ENCODE results near the gene ATIC.
"Not testable (repeated sequence)": the region's sequence is repeated elsewhere in the genome, so short reads cannot be mapped to it uniquely, and the experiment has no call there.

The ATIC gene

DNA sequence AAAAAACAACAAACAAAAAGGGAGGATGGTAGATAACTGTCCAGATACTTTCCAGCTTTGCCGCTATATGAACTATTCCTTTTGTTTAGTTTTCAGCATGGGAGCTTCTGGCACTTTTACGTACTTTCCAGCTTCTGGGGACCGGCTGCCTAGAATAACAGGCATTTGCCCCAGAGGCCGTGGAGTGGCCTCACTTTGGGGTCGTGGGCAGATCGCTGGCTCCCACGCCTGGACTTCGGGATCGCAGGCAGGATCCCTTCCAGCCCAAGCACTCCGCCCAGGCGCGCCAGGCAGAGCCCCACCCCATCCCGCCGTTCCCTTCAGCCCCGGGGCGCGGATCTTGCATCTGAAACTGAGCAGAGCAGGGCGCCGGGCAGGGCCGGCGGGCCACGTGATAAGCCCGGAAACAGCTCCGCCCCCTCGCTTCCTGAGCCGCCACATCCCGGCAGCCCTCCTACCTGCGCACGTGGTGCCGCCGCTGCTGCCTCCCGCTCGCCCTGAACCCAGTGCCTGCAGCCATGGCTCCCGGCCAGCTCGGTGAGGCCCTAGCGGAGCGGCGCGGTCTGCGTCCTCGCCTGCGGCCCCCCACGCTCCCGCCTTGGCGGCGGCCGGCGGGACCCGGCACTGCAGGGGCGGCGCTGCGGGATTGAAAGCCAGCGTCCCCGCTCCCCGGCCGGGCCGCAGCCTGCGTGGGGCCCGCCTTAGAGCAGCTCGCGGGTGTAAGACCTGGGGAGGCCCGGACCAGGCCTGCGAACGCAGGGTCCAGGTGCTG is at the start of gene ATIC:
TSS of gene ATIC (plus strand) at position 435 of the 772 bp plus-strand sequence. CDS start at position 519, 84 bp downstream.
- DNase-seq: peak; percentile 94

DNA sequence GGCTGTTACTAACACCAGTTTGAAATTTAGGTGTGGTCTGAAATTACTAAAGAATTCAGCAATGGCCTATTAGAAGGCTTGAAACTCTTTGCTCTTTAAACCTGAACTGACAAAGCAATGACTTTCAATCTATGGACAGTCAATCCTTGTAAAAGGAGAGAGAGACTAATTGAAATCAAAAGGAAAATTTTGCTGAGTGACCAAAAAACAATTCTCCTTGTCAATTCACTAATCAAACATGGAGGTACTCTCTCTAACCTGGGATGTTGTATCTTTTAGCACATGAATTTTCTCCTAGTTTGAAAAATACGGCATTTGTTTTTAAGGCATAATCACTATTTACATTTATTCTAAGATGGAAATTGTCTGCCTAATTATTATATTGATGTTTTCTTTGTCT is 49.6 kb upstream of the ATIC start:
- no peak for DNase-seq

DNA sequence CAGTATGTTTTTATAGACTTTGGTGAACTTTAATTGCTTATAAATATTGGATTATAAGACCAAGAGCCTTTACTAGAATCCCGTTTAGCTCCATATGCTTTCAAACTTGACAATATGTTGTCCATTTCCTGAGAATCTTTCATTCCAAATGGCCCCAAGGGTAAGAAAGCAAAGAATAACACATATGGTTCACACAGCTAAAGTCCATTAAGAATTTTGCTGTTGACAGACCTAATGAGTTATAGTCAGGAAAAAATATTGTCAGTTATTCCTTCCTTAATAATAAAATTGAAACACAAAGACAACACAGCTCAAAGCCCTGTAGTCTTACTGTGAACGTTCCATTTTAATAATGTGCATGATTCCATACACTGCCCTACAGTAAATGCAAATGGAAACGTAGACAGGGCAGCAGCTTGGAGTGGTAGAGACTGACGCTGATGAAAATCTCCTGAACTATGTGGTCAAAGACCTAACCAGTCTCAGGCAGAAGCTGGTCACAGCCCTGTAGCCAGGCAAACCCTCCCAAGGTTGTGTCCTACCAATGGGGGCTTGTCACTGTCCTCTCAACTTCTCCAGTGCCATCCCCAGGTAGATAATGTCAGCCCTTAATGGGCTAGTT is 49.0 kb upstream of the ATIC start:
- no peak for DNase-seq

DNA sequence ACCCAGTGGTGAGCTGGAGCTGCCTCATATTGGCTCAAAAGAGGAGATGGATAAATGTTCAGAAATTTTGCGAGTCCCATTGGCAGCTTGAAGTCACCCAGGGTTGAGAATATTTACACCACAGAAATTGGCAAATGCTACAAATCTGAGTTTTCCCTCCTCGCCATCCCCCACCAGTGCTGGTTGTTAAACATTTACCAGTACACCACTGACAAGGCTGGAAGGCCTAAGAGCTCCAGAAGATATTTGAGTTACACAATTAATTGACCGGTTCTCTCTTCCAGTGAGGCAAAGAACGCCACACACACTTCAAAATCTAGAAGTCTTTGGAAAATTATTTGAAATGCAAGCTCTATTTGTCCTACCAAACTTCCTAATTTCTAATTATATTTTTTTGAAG is 47.5 kb upstream of the ATIC start:
- no peak for DNase-seq

DNA sequence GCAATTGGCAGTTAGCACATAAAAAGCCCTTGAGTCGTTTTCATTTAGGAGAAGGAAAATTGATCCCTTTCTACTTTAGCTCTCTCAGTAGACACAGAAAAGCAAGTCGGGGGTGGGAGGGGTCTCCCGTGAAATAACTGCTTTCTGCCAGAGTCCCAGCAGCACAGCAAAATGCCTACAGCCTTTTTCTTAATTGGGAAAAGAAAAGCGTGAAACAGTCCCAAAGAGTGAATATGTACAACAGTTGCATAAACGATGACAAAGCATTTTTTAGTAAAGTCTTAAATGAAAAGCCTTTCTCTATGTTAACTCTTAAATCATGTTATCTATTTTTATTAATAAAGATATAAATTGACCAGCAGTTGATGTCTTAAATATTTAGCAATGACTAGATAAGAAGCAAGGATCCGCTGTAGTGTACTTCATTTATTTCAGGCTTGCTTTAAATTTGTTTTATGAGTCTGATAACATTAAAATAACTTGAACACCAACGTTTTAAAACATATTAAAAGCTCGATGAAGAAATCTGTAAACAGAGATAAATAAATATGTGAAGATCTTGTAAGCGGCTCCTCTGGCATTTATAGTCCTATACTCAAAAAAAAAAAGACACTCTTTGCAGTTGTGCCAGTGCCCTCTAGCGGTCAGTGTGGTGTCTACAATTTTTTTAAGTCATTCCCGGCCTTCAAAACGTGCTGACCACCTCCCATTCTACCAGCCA is 42.3 kb upstream of the ATIC start:
- DNase-seq: peak; percentile 31

DNA sequence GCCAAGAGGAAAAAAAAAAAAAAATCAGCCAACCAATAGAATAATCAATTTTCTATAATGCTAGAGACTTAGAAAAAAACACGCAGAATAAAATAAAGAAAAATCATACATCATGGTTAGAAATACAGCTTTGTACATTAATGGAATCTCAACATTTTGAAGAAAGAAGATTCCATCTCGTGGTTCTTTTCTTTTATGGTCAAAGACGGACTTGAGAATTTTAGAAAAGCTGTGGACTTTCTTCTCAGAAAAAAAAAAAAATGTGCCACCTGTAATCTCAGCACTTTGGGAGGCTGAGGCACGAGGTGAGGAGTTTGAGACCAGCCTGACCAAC is 41.8 kb upstream of the ATIC start:
- DNase-seq: no peak

DNA sequence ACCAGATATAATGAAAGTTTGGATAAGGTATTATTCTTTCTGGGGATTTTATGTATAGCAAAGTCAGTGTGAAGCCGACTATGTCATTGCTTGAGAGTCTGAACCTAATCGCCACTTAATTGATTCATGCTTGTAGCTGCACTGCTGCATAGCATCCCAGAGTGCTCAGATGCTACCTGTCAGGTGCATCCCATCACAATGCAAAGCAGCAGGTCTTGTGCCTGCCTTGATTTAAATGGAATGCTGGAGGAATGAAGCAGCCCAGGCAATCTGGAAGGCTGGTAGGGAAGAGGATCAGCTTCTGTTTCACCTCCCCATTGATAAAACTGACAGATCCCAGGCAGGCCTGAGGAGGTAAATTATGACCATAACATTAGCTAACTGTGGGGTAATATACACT is 40.4 kb upstream of the ATIC start:
- DNase-seq: no peak

DNA sequence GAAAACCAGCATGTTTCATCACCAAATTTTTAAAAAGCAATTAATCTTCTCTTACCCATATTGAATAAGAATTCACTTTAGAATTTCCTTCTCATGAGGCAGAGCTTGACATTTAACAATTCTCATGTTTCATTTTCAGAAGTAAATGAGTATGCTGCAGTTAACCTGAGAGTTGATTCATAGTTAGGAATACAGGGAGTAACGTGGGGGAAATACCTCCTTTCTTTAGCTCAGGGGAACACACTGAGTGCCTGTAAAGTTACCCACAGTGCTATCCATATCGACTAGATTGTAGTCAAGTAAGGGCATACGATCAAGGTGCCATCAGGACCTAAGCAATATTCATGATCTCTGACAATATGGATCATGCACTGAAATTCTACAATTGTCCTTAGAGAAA is 38.9 kb upstream of the ATIC start:
- no peak for DNase-seq

DNA sequence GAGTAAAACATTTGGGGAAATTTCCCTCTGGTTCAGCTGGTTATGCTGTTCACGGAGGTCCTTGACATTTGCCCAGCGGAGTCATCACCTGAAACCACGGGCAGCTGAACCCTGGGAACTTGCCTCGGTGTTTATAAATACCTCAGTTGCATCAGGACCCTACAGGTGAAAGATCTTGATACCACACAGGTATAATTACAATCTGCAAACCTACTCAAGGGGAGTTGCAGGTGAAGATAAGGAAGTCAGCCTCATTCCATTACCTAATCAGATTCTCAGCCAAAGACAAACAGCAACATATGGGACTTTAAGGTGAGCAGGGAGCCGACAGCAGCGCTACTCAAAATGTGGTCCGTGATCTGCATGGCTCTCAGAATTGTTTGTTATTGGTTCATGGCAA is 37.0 kb upstream of the ATIC start:
- DNase-seq: no peak

DNA sequence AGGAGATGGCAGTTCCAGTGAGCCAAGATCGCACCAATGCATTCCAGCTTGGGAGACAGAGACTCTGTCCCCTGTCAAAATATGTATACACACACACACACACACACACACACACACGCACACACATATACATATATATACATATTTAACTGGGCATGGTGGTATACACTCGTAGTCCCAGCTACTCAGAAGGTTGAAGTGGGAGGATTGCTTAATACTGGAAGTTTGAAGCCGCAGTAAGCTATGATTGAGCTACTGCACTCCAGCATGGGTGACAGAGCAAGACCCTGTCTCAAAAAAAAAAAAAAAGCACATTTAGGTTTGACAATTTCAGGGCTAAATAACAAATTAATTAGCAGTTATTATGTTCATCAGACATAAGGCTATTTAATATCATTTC is 36.0 kb upstream of the ATIC start:
- DNase-seq: no peak

DNA sequence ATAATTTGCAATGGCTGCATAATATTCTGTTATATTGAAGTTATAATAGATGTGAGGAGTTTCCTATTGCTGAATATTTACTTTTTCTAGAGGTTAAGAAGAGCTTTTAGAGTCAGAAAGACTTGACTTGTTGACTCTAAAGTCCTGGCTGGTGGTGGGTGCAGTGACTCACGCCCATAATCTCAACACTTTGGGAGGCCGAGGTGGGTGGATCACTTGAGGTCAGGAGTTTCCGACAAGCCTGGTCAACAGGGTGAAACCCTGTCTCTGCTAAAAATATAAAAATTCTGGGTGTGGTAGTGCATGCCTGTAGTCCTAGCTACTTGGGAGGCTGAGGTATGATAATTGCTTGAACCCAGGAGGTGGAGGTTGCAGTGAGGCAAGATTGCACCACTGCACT is 33.9 kb upstream of the ATIC start:
- DNase-seq: no peak

DNA sequence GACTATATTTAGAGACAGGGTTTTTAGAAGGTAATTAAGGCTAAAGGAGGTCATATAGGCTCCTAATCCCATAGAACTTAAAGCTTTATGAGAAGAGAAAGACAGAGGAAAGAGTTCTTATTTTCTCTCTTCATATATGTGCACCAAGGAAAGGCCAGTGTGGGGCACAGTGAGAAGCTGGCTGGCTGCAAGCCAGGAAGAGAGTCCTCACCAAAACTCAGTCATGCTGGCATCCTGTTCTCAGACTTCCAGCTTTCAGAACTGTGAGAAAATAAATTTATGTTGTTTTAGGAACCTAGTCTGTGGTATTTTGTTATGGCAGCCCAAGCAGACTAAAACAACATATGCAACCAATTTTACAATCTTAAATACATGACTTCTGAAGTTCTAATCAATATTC is 31.5 kb upstream of the ATIC start:
- DNase-seq: no peak

DNA sequence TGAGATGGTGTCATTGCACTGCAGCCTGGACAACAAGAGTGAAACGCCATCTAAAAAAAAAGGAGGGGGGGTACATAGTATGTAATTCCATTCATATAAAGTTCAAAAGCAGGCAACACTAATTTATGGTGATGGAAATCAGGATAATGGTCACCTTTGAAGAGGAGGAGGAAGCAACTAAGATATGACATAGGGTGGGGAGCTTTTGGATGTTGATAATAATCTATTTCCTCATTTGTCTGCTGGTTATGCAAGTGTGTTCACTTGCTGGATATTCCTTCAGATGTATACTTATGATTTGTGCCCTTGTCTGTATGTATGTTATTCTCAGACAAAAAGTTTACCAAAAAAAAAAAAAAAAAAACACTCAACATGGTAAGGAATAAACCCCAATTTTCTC is 28.6 kb upstream of the ATIC start:
- no peak for DNase-seq

DNA sequence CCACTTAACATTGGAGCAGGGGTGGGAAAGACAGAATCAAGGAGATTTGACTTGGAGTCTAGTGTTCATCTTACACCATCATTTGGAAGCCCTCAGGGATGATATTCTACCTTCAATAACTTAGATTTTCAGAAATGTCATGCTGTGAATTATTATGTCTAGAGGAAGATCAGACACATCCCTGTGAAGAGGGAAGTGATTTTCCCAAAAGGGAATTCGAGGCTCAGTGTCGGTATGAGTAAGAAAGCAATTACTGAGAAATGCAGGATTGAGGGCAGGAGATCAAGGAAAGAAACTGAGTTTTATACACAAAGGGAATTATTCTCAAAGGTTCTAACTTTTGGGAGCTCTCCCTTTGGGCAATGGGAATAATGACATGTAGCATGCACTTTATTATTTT is 25.6 kb upstream of the ATIC start:
- no peak for DNase-seq

DNA sequence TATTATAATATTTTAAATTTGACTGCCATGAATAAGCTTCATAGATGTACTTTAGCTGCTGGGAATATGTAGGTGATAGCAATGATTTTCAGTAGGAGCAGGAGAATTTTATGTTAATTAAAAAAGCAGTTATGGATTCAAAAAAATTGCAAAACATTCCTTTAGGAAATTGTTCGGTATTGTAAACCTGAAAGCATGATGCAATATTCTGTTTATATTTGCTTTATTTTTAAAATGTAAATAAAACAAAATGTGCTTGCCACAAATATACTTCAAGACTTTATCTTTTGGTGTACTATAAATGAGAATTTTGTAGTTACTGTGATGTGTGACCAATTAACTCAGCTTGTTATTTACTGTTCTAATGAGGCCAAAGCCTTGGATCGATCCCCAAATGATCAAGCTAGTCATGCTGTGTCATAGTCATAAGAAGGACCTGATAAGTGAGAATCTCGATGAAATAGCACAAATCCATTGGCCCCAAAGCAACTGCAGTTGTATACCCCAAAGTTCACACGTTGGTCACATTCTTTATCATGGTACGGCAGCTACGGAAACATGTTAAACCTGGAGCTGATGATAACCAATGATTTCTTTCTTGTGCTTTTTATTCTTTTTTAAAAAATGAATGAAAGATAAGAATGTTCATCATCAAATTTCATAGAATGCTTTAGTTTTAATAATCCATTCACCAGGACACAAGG is 23.6 kb upstream of the ATIC start:
- DNase-seq: no peak

DNA sequence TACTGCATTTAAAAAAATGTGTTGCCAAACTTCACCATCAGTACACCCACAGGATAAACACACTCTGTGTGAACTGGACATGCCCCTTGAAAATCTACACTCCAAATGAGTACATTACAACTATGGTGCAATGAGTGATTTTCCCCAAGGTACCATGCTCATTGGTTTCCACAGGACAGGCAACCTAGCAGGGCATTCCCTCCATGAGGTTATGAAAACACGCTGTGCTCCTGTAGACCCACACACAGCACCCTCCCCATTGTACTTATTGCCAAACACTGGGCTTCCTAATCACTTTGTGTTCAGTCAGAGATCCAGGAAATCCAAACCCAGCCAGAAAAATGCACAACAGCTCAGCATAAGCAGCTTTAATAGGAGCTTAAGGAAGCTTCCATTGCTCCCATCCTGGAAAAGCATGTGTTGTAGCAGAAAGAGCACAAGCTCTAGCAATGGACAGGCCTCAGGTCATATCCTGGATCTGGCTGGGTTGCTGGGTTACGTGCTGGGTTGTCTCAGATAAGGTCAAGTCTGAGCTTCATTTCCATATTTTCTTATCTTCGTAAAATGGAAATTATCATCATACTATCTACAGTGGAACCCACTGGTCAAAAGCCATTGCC is 20.8 kb upstream of the ATIC start:
- DNase-seq: no peak

DNA sequence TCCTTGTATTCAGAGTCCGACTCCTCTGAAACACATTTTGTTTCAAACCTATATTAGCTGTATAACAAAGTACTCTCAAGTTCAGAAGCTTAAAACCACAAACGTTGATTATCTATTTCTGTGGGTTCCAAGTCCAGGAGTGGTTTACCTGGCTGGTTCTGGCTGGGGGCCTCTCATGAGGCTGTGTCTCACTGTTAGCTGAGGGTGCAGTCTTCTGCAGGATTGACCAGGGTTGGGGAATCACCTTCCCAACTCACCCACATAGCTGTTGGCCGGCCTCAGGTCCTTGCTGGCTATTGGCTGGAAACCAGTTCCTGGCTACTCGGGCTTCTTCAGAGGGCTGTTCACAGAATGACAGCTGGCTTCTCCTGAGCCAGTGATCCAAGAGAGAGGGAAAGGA is 18.0 kb upstream of the ATIC start:
- no peak for DNase-seq

DNA sequence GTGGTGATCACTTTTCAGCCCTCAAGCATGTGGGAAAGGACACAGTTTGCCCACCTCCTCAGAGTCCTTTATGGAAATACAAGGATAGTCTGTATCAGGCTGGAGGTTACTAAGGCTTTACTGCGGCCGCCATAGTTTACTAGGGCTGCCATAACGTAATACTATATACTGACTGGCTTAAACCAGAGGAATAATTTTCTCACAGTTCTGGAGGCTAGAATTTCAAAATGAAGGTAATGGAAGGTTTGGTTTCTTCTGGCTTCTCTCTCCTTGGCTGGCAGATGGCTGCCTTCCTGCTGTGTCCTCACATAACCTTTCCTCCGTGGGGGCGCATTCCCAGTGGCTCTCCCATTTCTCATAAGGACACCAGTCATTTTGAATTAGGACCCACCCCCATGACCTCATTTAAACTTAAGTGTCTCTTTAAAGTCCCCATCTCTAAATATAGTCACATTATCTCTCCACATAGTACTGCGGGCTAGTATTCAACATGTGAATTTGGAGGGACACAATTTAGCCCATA is 12.5 kb upstream of the ATIC start:
- no peak for DNase-seq

DNA sequence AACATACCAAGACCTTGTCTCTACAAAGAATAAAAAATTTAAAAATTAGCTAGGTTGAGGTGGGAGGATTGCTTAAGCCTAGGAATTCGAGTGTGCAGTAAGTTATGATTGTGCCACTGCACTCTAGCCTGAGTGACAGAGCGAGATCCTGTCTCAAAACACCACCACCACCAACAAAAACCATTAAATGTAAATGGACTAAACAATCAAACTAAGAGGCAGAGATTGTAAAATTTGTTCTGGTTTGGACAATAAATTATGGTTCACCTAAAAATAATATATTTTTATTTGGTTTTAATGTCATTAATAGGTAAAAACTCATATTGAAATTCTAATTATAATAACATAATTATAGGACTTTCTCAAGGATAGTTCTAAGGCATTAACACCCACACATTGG is 9.9 kb upstream of the ATIC start:
- DNase-seq: no peak

DNA sequence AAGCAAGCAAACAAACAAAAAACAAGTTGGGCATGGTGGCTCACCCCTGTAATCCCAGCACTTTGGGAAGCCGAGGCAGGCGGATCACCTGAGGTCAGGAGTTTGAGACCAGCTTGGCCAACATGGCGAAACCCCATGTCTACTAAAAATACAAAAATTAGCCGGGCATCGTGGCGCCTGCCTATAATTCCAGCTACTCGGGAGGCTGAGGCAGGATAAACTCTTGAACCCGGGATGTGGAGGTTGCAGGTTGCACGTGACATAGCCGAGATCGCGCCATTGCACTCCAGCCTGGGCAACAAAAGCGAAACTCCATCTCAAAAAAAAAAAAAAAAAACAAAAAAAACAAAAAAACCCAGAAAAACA is 617 bp upstream of the ATIC start:
- not testable (repeated sequence) for DNase-seq

DNA sequence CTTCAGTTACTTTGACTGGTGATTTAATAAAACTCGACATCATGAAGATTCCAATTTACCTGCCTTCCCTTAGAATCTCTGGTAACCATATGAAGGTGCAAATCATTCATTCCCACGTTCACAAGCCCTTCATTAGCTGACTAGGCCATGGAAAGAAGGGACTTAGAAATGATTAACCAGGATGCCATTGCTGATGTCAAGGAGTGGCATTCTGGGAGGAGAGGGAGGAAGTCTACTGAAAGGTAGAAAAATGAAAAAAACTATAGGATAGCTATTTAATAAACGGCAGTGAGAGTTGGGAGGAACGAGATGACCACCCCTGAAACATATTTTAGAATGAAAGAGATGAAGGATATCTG is 1.4 kb downstream of the ATIC start:
- DNase-seq: no peak

DNA sequence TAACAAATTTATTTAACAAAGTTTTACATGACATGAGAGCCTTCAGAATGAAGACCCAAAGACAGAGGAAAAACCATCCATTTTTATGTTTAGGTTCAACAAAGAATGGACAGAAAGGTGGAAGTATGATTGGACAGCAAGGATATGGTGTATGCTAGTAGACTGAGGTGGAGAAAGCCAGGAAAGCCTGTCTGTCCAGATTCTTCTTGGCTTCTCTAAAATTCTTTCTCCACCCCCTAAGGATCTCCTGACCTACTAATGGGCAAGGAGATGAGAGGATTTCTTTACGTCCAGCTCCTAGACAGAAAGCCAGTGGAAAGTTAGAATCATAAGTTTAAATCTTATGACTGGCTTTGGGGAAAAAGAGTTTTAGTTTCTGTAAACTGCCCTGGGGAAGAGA is 3.0 kb downstream of the ATIC start:
- no peak for DNase-seq

DNA sequence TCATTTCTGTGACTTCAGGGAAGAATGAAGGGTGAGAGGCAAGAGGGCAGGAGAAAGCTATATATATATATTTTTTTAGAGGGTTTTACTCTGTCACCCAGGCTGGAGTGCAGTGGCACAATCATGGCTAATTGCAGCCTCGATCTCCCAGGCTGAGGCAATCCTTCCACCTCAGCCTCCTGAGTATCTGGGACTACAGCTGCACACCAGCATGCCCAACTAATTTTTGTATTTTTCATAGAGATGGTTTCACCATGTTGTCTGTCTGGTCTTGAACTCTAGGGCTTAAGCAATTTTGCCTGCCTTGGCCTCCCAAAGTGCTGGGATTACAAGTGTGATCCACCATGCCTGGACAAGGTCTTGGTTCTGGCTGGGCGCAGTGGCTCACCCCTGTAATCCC is 3.4 kb downstream of the ATIC start:
- no peak for DNase-seq

All from NCI-H1048 (cell line).